HG03469 (cell line): ENCODE results near the gene SPOCK1.

Experiments
- ATAC-seq: cut with Tn5 transposase; IDR thresholded peaks from one replicate; pipeline ENCODE4 v1.9.1; 2021; ENCODE audit warnings: mild to moderate bottlenecking, moderate library complexity, moderate number of reproducible peaks; ENCODE audit not compliant: unreplicated experiment

SPOCK1 gene

DNA sequence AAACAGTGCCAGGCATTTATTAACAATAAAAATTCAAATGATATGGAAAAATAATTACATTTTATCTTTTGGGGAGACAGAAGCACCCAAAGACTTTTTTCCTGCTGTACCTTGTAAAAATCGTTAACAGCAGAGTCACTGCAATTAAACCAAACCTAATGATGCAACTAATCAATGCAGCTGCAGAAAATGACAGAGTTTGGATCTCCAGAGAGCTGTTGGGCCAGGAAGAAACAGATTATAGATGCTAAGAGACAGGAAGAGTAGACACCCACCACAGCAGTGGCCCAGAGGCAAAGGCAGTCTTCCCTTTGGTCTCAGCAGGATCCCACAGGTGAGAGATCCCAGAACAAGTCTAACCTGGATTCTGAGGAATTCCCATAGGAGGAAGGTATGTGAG lies 53.0 kb downstream of the SPOCK1 start:
- no peak for ATAC-seq

DNA sequence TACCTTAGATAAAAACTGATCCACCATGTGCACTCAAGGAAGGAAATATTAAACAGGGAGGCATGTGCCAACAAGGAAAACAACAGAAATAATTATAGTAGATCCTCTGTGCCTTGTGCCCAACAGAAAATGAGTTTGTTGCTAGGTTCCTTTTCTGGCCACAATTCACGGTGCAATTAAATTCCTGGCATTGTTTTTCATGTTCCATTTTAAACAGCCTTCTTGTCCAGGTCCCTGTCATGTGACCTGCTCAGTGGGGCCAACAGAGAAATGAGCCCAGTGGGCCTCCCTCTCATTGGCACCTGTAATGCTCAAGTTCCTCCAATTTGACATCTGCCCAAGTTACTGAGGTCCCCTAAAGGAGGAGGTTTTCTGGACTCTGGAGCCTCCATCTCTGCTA lies 56.5 kb downstream of the SPOCK1 start:
- ATAC-seq = no peak

DNA sequence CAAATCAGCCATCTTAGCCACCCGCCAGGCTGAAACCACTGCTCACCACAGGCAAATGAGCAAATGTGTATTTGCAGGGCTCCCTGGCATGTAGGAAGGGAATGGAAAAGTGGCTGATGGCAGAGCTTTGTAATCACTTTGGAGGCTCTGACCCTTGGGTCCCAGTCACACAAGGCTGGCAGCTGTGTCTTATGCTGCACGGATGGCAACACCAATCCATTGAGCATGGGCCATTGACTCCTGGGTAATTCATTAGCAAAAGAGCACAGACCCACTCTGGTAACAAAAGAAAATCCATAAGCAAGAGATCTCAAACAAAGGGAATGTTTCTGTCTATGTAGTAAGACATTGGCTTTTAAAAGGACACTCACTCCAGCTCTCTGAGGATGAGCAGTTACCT lies 57.6 kb downstream of the SPOCK1 start:
- no peak for ATAC-seq

DNA sequence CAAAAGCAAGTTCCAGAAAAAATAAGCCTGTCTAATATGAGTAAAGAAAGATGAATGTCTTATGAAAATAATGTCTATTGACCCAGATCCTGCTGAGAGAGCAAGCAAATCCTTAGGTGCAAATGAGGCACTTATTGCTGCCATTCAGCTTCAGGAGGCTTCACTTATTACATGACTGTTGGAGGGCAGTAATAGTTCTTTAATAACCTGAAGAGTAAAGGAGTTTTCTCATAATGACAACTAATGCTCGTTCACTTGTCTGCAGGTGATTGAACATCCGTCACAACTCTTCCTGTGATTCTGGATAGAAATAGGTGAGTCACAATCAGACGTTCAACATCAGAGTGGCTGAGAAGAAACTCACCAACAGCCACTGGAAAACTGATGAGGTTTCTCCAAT lies 58.3 kb downstream of the SPOCK1 start:
- ATAC-seq = no peak

DNA sequence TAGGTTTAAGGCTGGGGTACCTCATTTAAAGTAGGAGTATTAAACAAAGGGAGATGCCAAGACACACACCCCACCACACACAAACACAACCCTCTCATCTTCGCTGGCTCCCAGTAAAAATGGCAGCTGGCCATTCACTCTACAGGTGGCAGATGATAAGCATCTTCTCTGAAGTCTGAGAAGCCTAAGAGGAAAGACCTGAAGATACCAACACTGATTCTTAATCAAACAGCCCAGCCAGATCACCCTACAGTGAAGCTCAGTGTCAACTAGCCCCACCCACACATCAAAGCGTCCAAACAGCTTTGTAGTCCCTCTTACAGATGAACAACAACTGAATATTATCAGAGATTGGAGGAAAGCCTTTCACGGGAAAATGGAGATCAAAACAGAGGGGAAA lies 59.5 kb downstream of the SPOCK1 start:
- no peak for ATAC-seq

DNA sequence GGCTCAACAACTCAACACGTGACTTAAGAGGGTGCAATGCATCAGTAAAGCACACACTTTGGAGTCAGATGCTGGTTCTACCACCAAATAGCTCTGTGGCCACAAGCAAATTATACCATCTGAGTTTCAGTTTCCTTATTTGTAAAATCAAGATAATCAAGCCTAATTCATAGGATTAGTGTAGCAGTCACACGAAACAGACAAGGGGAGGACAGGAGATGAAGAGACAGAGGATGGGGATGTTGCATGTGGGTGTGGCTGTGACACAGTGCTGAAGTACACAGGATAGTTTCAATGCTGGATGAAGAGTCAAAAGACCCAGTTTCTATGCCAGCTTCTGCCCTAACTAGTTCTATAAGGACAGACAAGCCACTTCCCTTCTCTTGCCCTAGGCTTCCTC lies 60.2 kb downstream of the SPOCK1 start:
- ATAC-seq = no peak

DNA sequence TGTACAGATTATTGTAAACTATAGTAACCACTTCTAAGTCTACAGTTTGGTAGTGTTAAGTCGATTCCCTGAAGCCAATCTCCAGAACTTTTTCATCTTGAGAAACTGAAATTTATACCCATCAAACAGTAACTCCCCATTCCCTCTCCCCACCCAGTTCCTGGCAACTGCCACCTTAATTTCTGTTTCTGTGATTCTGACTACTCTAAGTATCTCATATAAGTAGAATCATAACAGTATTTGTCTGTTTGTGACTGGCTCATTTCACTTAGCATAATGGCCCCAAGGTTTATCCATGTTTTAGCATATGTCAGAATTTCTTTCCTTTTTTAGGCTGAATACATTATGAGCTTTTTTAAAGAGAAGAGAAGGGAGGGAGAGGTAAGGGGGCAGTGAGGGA lies 61.4 kb downstream of the SPOCK1 start:
- ATAC-seq = no peak

DNA sequence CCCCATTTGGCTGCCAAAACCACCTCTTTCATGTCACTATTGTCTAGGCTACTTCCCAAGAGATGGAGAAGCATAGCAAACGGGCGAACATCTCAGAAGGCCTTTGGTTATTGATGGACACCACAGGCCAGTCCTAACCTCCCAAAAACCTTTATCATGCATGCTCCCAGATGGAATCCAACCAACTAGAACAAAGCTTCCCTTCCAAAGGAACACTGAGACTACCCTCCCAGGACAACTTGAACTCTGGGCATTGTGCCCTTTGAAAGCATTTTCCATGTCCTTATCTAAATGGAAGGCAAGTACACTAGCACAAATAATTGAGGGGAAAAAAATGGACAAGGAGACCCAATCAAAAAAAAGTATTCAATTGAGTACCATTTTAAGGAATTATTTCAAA lies 65.6 kb downstream of the SPOCK1 start:
- no peak for ATAC-seq

DNA sequence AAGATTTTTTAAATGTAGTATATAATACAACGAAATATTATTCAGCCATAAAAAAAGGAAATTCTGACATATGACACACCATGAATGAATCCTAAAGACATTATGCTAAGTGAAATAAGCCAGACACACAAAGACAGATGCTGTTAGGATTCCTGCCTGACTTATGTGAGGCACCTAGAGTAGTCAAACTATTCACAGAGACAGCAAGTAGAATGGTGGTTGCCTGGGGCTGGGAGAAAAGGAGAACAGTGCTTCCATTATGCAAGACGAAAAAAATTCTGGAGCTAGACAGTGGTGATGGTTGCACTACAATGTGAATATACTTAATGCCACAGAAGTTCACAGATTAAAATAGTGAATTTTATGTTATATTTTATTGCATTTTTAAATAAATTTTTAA lies 66.8 kb downstream of the SPOCK1 start:
- ATAC-seq = no peak

DNA sequence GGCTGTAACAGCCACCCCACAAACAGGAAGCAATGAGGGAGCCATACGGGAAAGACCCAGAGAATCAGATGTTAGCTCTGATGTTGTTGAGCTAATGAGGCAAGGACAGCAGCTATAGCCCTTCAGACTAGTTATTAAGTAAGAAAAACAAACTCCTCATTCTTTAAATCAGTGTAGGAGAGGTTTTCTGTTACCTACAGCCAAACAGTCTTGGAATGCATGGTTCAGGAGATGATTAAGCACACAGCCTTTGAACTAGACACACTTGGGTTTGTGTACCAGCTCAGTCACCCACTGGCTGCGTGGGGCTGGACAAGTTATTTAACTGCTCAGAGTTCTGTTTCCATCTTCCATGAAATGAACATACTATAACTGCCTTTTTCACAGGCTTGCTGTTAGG lies 68.1 kb downstream of the SPOCK1 start:
- ATAC-seq = no peak

DNA sequence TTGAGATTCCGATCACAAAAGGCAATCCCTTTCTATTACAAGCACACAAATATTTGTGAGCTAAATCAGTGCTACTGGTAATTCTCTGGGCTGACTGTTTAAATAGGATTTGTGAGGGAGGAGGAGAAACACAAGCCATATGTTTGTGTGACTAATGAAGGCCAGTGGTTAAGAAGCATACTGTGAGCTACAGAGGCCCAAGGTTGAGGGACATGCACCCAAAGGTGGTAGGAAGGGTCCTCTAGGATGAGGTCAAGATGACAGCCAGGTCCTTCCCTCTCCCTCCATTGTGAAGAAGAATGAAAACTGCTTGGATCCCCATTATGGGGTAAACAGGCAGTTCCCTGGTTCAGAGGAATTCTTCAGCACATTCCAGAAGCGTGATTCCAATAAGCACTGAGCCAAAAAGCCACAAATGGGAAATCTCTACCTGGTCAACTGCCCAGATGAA lies 83.9 kb downstream of the SPOCK1 start:
- ATAC-seq = no peak

DNA sequence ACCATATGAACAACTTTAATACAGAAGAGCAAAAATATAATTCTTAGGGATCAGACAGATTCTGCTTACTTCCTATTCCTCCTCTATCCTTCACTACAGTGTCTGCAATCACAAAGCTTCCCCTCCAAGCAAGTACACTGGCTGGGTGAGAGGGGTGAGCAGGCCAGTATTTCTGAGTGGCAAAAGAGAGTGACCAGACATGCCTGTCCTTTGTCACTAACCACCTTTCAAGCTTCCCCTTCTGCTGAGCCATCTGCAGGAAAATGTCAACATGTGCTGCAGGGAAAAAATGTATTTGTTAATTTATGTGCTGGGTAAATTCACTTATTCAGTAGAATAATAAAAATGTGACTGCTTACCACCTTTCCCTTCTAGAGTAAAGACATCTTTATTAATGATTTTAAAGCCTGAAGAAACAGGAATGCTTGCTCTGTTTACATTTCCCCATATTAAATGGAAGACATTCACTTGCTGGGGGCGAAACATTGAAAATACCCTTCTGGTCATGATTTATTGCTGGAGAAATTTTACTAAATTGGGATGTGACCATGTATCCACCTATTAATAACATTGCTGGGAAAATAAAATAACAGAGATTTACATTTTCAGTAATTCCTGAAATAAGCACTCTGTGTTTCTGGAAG lies 84.9 kb downstream of the SPOCK1 start:
- ATAC-seq = no peak

DNA sequence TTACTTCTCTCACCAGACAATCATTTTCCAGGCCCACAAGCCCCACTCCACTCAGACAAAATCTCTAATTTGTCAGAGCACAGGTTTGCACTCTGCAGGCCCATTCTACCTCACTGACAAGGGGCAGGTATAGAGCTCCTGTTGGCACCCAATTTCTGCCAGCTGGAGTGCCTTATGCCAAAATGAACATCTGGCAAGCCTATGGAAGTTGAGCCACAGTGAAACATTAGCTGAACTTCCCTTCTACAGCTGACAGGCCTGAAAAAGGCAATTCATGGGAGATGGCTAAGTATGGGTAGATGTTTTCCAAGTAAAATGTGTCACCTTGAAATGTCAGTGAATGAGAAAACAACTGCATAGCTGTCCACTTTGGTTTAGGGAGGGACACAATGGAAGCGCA lies 87.0 kb downstream of the SPOCK1 start:
- ATAC-seq = no peak

DNA sequence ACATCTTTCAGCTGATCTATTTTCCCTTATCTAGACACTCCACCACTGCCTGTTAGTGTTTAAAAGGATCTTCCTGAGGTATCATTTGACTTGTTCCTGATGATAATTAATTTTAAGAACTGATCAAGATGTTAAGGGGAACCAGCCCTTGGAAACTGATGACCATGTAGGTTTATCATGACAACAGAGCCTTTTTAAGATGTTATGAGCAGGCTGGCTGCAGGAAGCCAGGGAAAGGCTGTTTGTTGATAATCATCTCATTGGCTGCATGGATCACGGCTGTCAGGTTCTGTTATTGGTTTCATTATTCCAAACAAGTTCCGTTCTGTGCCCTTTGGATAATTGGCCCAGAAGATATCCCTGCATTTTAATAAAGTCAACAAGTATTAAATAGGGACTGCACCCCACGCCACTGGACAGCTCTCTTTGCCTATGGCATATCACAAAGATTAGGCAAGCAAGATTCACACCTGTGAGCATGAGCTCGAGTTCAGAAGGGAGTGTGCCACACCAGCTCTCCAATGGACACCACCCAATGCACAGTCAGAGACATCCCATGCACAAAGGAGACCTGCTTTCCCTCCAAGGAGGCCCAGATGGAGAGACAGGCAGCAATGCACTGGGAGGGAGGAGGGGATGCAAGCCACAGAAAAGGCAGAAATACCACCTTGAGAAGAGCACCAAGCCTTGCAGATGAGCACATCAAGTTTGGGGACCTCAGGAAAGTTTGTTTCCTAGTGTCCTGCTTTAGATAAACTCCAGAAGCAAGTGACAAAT lies 88.7 kb downstream of the SPOCK1 start:
- no peak for ATAC-seq

DNA sequence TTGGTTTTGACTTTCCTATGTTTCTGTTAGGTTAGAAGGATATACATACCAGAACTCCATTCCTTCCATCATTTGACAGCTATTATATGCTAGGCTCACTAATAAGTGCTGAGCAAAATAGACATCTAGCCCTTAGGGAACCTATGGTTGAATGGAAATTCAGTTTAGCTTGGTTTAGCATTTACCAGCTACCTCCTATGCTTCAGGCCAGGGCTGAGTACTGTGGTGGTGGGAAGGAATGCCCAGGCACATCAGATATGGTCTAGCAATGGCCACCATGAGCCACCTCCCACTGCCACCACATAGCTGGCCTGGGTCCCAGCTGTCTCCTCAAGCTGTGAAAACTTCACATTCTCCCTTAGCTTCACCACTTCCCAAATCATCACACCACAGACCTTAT lies 89.4 kb downstream of the SPOCK1 start:
- ATAC-seq = no peak

DNA sequence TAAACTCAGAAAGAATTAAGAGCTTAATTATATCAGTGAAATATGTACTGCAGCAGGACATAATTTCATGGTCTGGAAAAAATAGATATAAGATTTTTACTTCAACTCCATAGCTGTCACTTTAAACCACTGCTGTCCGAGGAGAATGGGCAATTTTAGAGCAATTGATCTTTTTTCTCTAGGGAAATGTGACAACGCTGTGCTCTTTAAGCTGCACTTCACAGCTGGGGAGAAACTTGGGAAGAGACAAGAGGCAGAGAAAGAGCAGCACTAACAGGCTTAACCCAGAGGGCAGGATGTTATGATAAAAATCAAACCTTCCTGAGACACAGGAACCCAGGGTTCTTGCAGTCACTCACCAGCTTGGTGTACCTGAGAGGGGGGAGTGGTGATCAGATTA lies 92.0 kb downstream of the SPOCK1 start:
- ATAC-seq = no peak

DNA sequence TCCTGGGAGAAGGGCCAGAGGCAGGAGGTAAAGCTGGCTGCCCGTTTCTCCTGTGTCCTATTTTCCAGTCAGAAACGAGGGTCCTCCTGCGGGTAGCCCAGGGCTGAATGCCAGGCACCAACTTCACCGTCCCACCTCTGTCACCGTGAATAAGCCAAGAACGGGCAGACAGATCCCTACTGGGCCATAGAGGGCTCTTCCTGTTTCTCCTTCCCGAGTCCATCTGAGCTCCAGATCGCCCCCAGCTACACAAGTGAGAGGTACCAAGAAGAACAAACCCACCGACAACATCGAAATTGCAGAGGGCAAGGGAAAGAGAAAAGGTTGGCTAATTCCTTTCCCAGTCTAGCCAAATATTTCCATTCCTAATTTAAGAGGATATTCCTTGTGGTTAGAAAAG lies 93.7 kb downstream of the SPOCK1 start:
- ATAC-seq = no peak

DNA sequence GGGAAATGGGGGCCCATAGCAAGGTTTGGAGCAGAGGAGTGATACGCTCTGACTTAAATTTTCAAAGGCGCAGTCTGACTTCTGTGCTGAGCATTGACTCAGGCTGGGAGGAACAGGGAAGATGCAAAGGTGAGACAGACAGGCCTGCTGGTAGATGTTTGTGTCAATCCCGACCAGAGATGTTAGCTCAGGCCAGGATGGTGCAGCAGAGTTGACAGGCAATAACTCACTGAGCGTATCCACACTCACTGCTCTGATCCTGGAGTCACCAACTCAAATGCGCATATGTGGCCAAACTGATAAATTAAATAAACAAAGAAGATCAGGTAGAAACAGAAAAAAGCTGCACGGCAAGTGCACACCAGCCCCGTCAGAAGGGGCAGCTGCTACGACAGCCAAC lies 95.3 kb downstream of the SPOCK1 start:
- ATAC-seq = no peak

DNA sequence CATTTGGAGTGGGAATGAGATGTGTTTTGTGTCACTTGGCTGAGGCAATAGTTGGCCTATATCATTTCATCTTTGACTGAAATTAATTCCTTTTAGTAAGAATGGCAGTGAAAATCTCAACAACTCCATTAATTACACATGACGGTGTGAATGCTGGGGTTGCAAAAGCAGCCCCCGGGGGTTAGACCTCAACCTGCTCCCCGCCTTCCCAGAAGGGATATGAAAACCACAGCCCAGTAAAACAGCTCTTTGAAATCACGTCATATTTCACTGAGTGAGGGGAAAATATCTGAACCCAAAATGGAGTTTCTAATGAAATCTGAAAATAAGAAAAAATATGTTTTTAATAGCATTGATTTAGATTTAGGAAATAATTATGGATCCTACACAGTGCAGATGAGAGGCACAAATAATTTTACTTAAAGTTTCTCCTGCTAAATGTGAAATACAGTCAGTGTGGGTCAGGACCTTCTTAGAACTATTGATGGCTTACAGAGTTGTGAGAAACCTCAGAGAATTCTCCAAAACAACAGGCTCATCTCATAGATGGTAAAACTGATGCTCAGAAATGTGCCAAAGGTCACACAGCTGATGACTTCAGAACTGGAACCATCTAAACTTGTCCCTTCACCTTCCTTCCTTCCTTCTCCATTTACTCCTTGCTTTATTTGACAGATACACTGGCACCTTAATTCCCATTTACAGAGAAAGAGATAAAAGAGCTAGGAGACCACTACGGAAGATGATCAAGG lies 96.5 kb downstream of the SPOCK1 start:
- ATAC-seq = no peak

DNA sequence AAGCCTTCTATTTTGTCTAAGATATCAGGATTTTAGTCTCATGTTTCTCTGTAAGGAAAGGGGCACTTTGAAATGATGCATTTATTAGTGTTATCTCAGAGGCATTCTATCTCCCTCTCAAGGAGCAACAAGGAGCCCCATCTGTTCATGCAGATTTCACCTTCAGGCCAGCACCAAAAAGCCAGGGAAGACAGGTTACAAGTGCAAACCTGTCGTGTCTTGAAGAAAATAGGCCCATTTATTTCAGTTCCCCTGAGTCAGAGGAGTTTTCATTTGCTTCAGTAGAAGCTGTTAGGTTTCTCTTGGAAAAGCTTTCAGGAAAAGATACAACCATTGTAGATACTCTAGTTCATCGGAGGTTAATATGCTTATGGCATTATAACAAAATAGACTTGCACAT lies 97.2 kb downstream of the SPOCK1 start:
- no peak for ATAC-seq

DNA sequence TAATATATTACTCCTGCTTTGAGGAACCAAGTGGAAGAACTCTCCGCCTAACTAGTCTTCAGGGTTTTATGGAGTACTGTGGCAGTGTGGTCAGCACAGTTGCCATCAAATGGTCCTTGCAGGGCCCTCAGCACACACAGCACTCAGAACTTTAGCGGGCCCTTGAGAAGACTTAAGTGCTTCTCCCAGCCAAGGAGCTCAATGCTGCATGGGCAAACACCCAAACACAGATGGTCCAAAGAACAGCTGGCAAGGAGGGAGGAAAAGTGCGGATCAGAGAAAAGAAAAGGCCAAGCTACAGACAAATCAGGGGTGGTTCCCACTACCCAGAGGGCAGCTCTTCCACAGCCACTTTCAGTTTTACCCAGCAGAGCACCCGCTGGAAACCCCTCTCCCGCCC lies 98.6 kb downstream of the SPOCK1 start:
- no peak for ATAC-seq

DNA sequence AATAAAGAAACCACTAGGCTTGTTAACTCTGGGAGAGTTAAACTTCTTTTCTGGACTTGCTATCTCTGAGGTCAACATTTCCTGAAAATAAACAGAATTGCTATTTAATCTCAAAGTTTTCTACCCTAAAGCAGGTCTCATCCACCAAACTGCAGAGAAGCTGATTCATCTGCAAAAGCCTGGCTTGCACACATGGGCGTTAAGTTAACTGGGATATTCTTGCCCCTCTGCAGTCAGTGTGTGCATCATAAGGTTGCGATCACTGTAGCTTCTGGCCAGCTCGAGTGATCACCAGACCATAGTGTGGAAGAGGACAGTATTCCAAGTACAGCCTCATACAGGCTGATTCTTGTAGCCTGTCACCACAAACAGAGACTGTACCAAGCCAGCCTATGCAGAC lies 99.2 kb downstream of the SPOCK1 start:
- ATAC-seq = no peak
